OCI-LY3 (cell line): ENCODE results near the gene RPS6KA5.

ENCODE experiments used
- CTCF ChIP-seq: fragments of 200-600, 300-600 bp; sonication (generic); IDR thresholded peaks from 2 replicates; pipeline ENCODE4 v1.5.1; 2014; ENCODE audit warnings: antibody characterized with exemption, low read length, low read depth
- EZH2phosphoT487 ChIP-seq: fragments of 200-600 bp; shearing (Covaris generic); IDR thresholded peaks from 2 replicates; pipeline ENCODE4 v1.6.1; 2018; ENCODE audit warnings: antibody characterized with exemption, mixed run types, low read depth

- no peak for TF ChIP-seq CTCF
- TF ChIP-seq EZH2phosphoT487, result no peak
These were observed 261.0 kb downstream of the RPS6KA5 start for GRCh38 chr14:90799420-90799819.
